Measurements from ENCODE around the gene C5orf52. TPM values are rescaled to one million over a fixed set of nuclear protein-coding genes. Genes with fewer than 3 reads are reported as not detected.

The C5orf52 gene
- total RNA-seq, 1 experiment from 2014 or later, result not detected

DNA sequence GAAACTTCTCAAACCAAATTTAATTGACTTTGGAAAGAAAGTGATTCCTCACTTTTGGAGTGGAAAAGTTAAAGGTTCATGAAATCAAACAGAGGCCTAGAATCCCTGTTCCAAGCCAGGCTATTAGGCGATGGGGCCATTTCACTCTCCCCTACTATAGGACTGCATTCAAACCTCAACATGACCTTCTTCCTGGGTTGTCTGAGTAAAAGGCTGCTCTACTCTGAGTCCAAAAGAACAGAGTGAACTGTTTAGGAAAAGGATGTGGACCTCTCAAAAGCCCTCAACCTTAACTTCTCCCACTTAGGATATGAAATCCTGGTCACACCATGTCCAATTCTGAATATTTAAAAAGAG is 15.8 kb downstream of the C5orf52 start:
- H3K4me3 Mint-ChIP-seq, result no peak overlapping the region
- Histone ChIP-seq H3K9ac (ENCODE audit: extremely low read depth, insufficient read length, low read length) (no peak overlapping the region), H3K4me2 (ENCODE audit: insufficient read depth, insufficient read length, low read length) (no peak overlapping the region), H3K27me3 (ENCODE audit: insufficient read depth, low read length) (no peaks in the 10 kb centered on the region), H2BK15ac (ENCODE audit: low read depth, low read length) (no peak overlapping the region), H3K9me3 (ENCODE audit: control insufficient read depth, low read depth, low read length) (peaks cover 5% of the 10 kb centered on the region), H3K14ac (ENCODE audit: insufficient read depth, low read length) (no peak overlapping the region), H3T11ph (ENCODE audit: low read length) (no peak overlapping the region), H2BK5ac (ENCODE audit: insufficient read length, low read length) (no peak overlapping the region), H4K8ac (replicated peaks; ENCODE audit: insufficient read length, low read depth, low read length) (no peak overlapping the region), H3K79me2 (ENCODE audit: insufficient read depth, low read length) (no peaks in the 10 kb centered on the region), H3K56ac (ENCODE audit: insufficient read length, low read depth, low read length) (no peak overlapping the region), H3K27ac (ENCODE audit: insufficient read length, low read depth, low read length) (no peak overlapping the region), H4K5ac (ENCODE audit: insufficient read length, low read depth, low read length) (no peak overlapping the region), H3K79me1 (ENCODE audit: insufficient read depth, low read depth, low read length, poor library complexity, severe bottlenecking) (no peaks in the 10 kb centered on the region), H4K91ac (ENCODE audit: insufficient read length, low read depth, low read length) (no peak overlapping the region), H3K18ac (ENCODE audit: insufficient read length, low read depth, low read length) (no peak overlapping the region), H4K20me1 (ENCODE audit: control insufficient read depth, insufficient read depth, insufficient read length) (no peaks in the 10 kb centered on the region), H3K23ac (ENCODE audit: insufficient read length, low read depth, low read length) (no peak overlapping the region), H3K4me1 (ENCODE audit: insufficient read depth, low read length) (no peaks in the 10 kb centered on the region), H2BK120ac (ENCODE audit: low read depth, low read length, poor library complexity, severe bottlenecking) (no peak overlapping the region), H2AK5ac (ENCODE audit: insufficient read length, low read length) (no peak overlapping the region), H3K4ac (ENCODE audit: low read depth, low read length) (no peak overlapping the region), H2AFZ (ENCODE audit: low read length) (no peak overlapping the region), H2BK20ac (ENCODE audit: low read depth, low read length, poor library complexity, severe bottlenecking) (no peak overlapping the region), H3K23me2 (ENCODE audit: insufficient read length, low read depth, low read length, poor library complexity, severe bottlenecking) (no peaks in the 10 kb centered on the region), H2BK12ac (ENCODE audit: insufficient read length, low read depth, low read length) (no peak overlapping the region)
- peaks cover 0 to 10% (median 0%) of the 10 kb centered on the region in 3 experiments; a peak in 3 of 7 replicates for H3K36me3 Mint-ChIP-seq (ENCODE audit: insufficient read depth in 1 of 3, low read depth in 3 of 3)
- WGBS (ENCODE audit: extremely low coverage, insufficient read length, low lambda C conversion rate), result no CpG with 5 or more reads among the region's 1 CpG
- H3K27me3 Mint-ChIP-seq (ENCODE audit: low read depth), result peaks cover 4% of the 10 kb centered on the region
- no peak overlapping the region for H3K27ac Mint-ChIP-seq
- no peak for DNase-seq
- no peaks in the 10 kb centered on the region for H3K4me1 Mint-ChIP-seq
- peaks cover 5 to 10% of the 10 kb centered on the region in 2 experiments; a peak in 2 of 5 replicates for H3K9me3 Mint-ChIP-seq
- TF ChIP-seq, protein P1, sequence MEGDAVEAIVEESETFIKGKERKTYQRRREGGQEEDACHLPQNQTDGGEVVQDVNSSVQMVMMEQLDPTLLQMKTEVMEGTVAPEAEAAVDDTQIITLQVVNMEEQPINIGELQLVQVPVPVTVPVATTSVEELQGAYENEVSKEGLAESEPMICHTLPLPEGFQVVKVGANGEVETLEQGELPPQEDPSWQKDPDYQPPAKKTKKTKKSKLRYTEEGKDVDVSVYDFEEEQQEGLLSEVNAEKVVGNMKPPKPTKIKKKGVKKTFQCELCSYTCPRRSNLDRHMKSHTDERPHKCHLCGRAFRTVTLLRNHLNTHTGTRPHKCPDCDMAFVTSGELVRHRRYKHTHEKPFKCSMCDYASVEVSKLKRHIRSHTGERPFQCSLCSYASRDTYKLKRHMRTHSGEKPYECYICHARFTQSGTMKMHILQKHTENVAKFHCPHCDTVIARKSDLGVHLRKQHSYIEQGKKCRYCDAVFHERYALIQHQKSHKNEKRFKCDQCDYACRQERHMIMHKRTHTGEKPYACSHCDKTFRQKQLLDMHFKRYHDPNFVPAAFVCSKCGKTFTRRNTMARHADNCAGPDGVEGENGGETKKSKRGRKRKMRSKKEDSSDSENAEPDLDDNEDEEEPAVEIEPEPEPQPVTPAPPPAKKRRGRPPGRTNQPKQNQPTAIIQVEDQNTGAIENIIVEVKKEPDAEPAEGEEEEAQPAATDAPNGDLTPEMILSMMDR (conservative IDR thresholded peaks at IDR 0.05), result no peak

All from H9 (cell line).